Kidney epithelial cell (primary cell): ENCODE measurements around the gene BZW2. TPM values are rescaled to one million over a fixed set of nuclear protein-coding genes. Genes with fewer than 3 reads are reported as not detected.

Experiments used
- DNase-seq: peaks from one replicate; pipeline ENCODE4 v3.0.0-alpha.2; 2010; ENCODE audit warnings: low read depth
- H3K27me3 ChIP-seq: 2 replicates; pipeline ENCODE4 v1.6.0; 2011; ENCODE audit warnings: low read length; ENCODE audit not compliant: control insufficient read depth, insufficient read depth
- H3K36me3 ChIP-seq: 2 replicates; pipeline ENCODE4 v1.5.1; 2011; ENCODE audit warnings: low read length; ENCODE audit not compliant: control insufficient read depth, insufficient read depth
- H3K4me3 ChIP-seq: 2 replicates; pipeline ENCODE4 v1.5.1; 2011; ENCODE audit warnings: low read depth, mild to moderate bottlenecking, control low read depth, low read length
- total RNA-seq: library from RNA; depleted of rRNA; stranded (reverse); fragments of >200 nt; gene quantifications from 2 replicates; pipeline ENCODE4 v1.2.3, GENCODE V29; 2015
- TF ChIP-seq, protein P1 (sequence below): IDR thresholded peaks from 2 replicates; pipeline ENCODE4 v1.5.1; 2011; ENCODE audit warnings: mild to moderate bottlenecking, moderate library complexity, low read length, control low read depth, inconsistent platforms; ENCODE audit not compliant: insufficient read depth, poor library complexity, severe bottlenecking

Gene BZW2
- total RNA-seq, 1 donor from 2014 or later: 62.2 TPM

- no peak overlapping the region for H3K4me3 ChIP-seq
- no peaks in the 10 kb centered on the region for H3K27me3 ChIP-seq
- DNase-seq: peak; percentile 29
- H3K36me3 ChIP-seq: peaks cover 2% of the 10 kb centered on the region
- TF ChIP-seq, protein P1, sequence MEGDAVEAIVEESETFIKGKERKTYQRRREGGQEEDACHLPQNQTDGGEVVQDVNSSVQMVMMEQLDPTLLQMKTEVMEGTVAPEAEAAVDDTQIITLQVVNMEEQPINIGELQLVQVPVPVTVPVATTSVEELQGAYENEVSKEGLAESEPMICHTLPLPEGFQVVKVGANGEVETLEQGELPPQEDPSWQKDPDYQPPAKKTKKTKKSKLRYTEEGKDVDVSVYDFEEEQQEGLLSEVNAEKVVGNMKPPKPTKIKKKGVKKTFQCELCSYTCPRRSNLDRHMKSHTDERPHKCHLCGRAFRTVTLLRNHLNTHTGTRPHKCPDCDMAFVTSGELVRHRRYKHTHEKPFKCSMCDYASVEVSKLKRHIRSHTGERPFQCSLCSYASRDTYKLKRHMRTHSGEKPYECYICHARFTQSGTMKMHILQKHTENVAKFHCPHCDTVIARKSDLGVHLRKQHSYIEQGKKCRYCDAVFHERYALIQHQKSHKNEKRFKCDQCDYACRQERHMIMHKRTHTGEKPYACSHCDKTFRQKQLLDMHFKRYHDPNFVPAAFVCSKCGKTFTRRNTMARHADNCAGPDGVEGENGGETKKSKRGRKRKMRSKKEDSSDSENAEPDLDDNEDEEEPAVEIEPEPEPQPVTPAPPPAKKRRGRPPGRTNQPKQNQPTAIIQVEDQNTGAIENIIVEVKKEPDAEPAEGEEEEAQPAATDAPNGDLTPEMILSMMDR: peak; percentile 47
Measured at GRCh38 chr7:16695621-16696237, 49.7 kb downstream of the BZW2 start.

- peaks cover 2% of the 10 kb centered on the region for H3K36me3 ChIP-seq
- DNase-seq: no peak
- H3K27me3 ChIP-seq: no peaks in the 10 kb centered on the region
- TF ChIP-seq, protein P1: no peak
- no peak overlapping the region for H3K4me3 ChIP-seq
Measured at GRCh38 chr7:16697507-16698199, 51.7 kb downstream of the BZW2 start.

GRCh38 chr7:16698200-16698905 is 52.4 kb downstream of the BZW2 start:
- Histone ChIP-seq H3K4me3 (no peak overlapping the region), H3K36me3 (peaks cover 2% of the 10 kb centered on the region), H3K27me3 (no peaks in the 10 kb centered on the region)
- no peak for DNase-seq
- TF ChIP-seq, protein P1: no peak

DNA sequence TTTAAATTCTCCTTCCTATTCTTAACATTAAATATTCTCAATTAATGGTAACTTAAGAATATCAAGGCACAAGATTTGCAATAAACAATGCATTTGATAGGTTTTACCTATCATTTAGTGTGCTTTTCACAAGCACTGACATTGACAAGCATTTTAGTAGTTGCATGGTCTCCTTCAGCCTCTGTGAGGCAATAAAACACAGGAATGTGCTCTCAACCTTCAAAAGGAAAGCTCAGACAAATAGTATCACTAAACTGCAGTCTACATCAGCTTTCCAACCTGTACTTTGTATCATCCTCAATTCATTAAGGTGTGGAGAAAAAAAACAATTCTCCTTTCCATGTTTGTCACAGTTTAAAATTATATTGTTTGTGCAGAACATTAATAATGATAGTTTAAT is 56.5 kb downstream of the BZW2 start:
- TF ChIP-seq, protein P1: peak; percentile 16
- H3K27me3 ChIP-seq: no peaks in the 10 kb centered on the region
- DNase-seq: no peak
- H3K36me3 ChIP-seq: no peaks in the 10 kb centered on the region
- H3K4me3 ChIP-seq: no peak overlapping the region

- no peaks in the 10 kb centered on the region for H3K36me3 ChIP-seq
- TF ChIP-seq, protein P1: no peak
- H3K4me3 ChIP-seq: no peak overlapping the region
- no peak for DNase-seq
- H3K27me3 ChIP-seq: no peaks in the 10 kb centered on the region
Measured at GRCh38 chr7:16708511-16708910, 62.5 kb downstream of the BZW2 start.
